ENCODE measurements around the gene GYPC. TPM values are rescaled to one million over a fixed set of nuclear protein-coding genes. Genes with fewer than 3 reads are reported as not detected.

GYPC gene
- total and polyA plus RNA-seq, 8 donors, result 31.3 to 119 (median 46.7) TPM

GRCh38 chr2:126679094-126679713 lies 23.2 kb downstream of the GYPC start:
- H3K9me3 ChIP-seq, result peaks cover 0 to 27% (median 12%) of the 10 kb centered on the region in 4 donors
- DNase-seq, result no peak
- no peak overlapping the region for H3K4me3 ChIP-seq
- 85 to 92% (median 89%) methylated on average over 9 of the region's 9 CpGs for WGBS, 5 donors
- H3K4me1 ChIP-seq, result no peaks in the 10 kb centered on the region
- H3K36me3 ChIP-seq, result peaks cover 0 to 39% (median 11%) of the 10 kb centered on the region in 4 donors
- no peak overlapping the region for H3K27ac ChIP-seq
- intact Hi-C loops (cut with DNase I; ENCODE audit: low total_unique reads), result no loop called here
- no peaks in the 10 kb centered on the region for H3K27me3 ChIP-seq
- TF ChIP-seq POLR2AphosphoS5 (IDR thresholded peaks at IDR 0.05), result no peak
- no peak for TF ChIP-seq POLR2A (IDR thresholded peaks at IDR 0.05)
- TF ChIP-seq CTCF (IDR thresholded peaks at IDR 0.05), result no peak
- TF ChIP-seq EP300 (IDR thresholded peaks at IDR 0.05), result no peak

GRCh38 chr2:126681505-126681904 lies 25.5 kb downstream of the GYPC start:
- no peak for DNase-seq
- intact Hi-C loops (cut with DNase I; ENCODE audit: low total_unique reads), result no loop called here
- peaks cover 0 to 4% (median 0%) of the 10 kb centered on the region in 4 donors for H3K9me3 ChIP-seq
- no peak overlapping the region for H3K4me3 ChIP-seq
- WGBS, 5 donors, result 88 to 96% (median 92%) methylated on average over 6 of the region's 6 CpGs
- no peaks in the 10 kb centered on the region for H3K4me1 ChIP-seq
- no peak overlapping the region for H3K27ac ChIP-seq
- H3K27me3 ChIP-seq, result no peaks in the 10 kb centered on the region
- H3K36me3 ChIP-seq, result peaks cover 0 to 36% (median 18%) of the 10 kb centered on the region in 4 donors
- TF ChIP-seq POLR2AphosphoS5 (IDR thresholded peaks at IDR 0.05), result no peak
- no peak for TF ChIP-seq POLR2A (IDR thresholded peaks at IDR 0.05)
- no peak for TF ChIP-seq CTCF (IDR thresholded peaks at IDR 0.05)
- TF ChIP-seq EP300 (IDR thresholded peaks at IDR 0.05), result no peak

GRCh38 chr2:126685629-126686028 lies 29.7 kb downstream of the GYPC start:
- intact Hi-C loops (cut with DNase I; ENCODE audit: low total_unique reads), result no loop called here
- DNase-seq, result no peak
- Histone ChIP-seq H3K4me3 (no peak overlapping the region), H3K27me3 (no peaks in the 10 kb centered on the region), H3K4me1 (no peaks in the 10 kb centered on the region), H3K27ac (no peak overlapping the region), H3K36me3 (peaks cover 0 to 41% (median 25%) of the 10 kb centered on the region in 4 donors), H3K9me3 (no peaks in the 10 kb centered on the region)
- TF ChIP-seq POLR2A (IDR thresholded peaks at IDR 0.05) (no peak), EP300 (IDR thresholded peaks at IDR 0.05) (no peak), CTCF (IDR thresholded peaks at IDR 0.05) (no peak), POLR2AphosphoS5 (IDR thresholded peaks at IDR 0.05) (no peak)
- WGBS, 5 donors, result 67 to 84% (median 81%) methylated on average over 4 of the region's 4 CpGs

- Histone ChIP-seq H3K36me3 (peaks cover 0 to 43% (median 26%) of the 10 kb centered on the region in 4 donors), H3K4me3 (no peak overlapping the region), H3K27me3 (no peaks in the 10 kb centered on the region), H3K27ac (no peak overlapping the region), H3K9me3 (no peaks in the 10 kb centered on the region), H3K4me1 (no peaks in the 10 kb centered on the region)
- no peak for DNase-seq
- TF ChIP-seq EP300 (IDR thresholded peaks at IDR 0.05) (no peak), CTCF (IDR thresholded peaks at IDR 0.05) (no peak), POLR2A (IDR thresholded peaks at IDR 0.05) (no peak), POLR2AphosphoS5 (IDR thresholded peaks at IDR 0.05) (no peak)
- WGBS, 5 donors, result 79 to 85% (median 80%) methylated on average over 5 of the region's 5 CpGs
- intact Hi-C loops (cut with DNase I; ENCODE audit: low total_unique reads), result no loop called here
Observed at GRCh38 chr2:126686286-126686685, 30.3 kb downstream of the GYPC start.
